ENCODE results near the gene PCP4. TPM values are rescaled to one million over a fixed set of nuclear protein-coding genes. Genes with fewer than 3 reads are reported as not detected.

The PCP4 gene
- 8.5 TPM for total RNA-seq

- peak; percentile 75 for DNase-seq (ENCODE audit: low spot score)
- intact Hi-C loops (cut with DNase I): loop anchor here (10.0 kb wide), 1 partner anchor 258 kb away; no protein-coding TSS in a partner anchor
- peak; percentile 71 for ATAC-seq
These were observed at the start of gene PCP4 for GRCh38 chr21:39867198-39867650. Gene PCP4 (plus strand): TSS chr21:39867438. CDS start chr21:39867502, 64 bp downstream.

- intact Hi-C loops (cut with DNase I): no loop called here
- DNase-seq (ENCODE audit: low spot score) (no peak), ATAC-seq (no peak)
These were observed 48.7 kb upstream of the PCP4 start for GRCh38 chr21:39818557-39818956.

GRCh38 chr21:39822042-39822441, 45.2 kb upstream of the PCP4 start:
- DNase-seq (ENCODE audit: low spot score): no peak
- no peak for ATAC-seq
- intact Hi-C loops (cut with DNase I): loop anchor here (5.0 kb wide), 1 partner anchor 1460 kb away; no protein-coding TSS in a partner anchor

- DNase-seq (ENCODE audit: low spot score) (no peak), ATAC-seq (no peak)
- intact Hi-C loops (cut with DNase I): no loop called here
These were observed 42.0 kb upstream of the PCP4 start for GRCh38 chr21:39825250-39825649.

GRCh38 chr21:39834543-39834942, 32.7 kb upstream of the PCP4 start:
- intact Hi-C loops (cut with DNase I): no loop called here
- ATAC-seq (no peak), DNase-seq (ENCODE audit: low spot score) (no peak)

GRCh38 chr21:39837861-39838359, 29.3 kb upstream of the PCP4 start:
- ATAC-seq (no peak), DNase-seq (ENCODE audit: low spot score) (no peak)
- intact Hi-C loops (cut with DNase I): no loop called here

- ATAC-seq: no peak
- intact Hi-C loops (cut with DNase I): no loop called here
- DNase-seq (ENCODE audit: low spot score): no peak
These were observed 26.7 kb upstream of the PCP4 start for GRCh38 chr21:39840373-39841097.

GRCh38 chr21:39842741-39843459, 24.3 kb upstream of the PCP4 start:
- no peak for DNase-seq (ENCODE audit: low spot score)
- intact Hi-C loops (cut with DNase I): no loop called here
- peak; percentile 78 for ATAC-seq

GRCh38 chr21:39843483-39843882, 23.8 kb upstream of the PCP4 start:
- ATAC-seq: no peak
- intact Hi-C loops (cut with DNase I): no loop called here
- no peak for DNase-seq (ENCODE audit: low spot score)

GRCh38 chr21:39843916-39844315, 23.3 kb upstream of the PCP4 start:
- ATAC-seq: no peak
- DNase-seq (ENCODE audit: low spot score): no peak
- intact Hi-C loops (cut with DNase I): no loop called here

- ATAC-seq (no peak), DNase-seq (ENCODE audit: low spot score) (no peak)
- intact Hi-C loops (cut with DNase I): no loop called here
These were observed 21.6 kb upstream of the PCP4 start for GRCh38 chr21:39845571-39846130.

- ATAC-seq: no peak
- intact Hi-C loops (cut with DNase I): no loop called here
- DNase-seq (ENCODE audit: low spot score): no peak
These were observed 19.4 kb upstream of the PCP4 start for GRCh38 chr21:39847877-39848276.

- intact Hi-C loops (cut with DNase I): no loop called here
- no peak for ATAC-seq
These were observed 18.1 kb upstream of the PCP4 start for GRCh38 chr21:39849014-39849655.

GRCh38 chr21:39850333-39850732, 16.9 kb upstream of the PCP4 start:
- DNase-seq (ENCODE audit: low spot score): no peak
- no peak for ATAC-seq
- intact Hi-C loops (cut with DNase I): no loop called here

More at GRCh38 chr21:39849014-39849655, 18.1 kb upstream of the PCP4 start:
- DNase-seq (ENCODE audit: low spot score): no peak

GRCh38 chr21:39851002-39851618, 16.1 kb upstream of the PCP4 start:
- DNase-seq (ENCODE audit: low spot score) (no peak), ATAC-seq (no peak)
- intact Hi-C loops (cut with DNase I): no loop called here

- intact Hi-C loops (cut with DNase I): no loop called here
- no peak for DNase-seq (ENCODE audit: low spot score)
These were observed 15.1 kb upstream of the PCP4 start for GRCh38 chr21:39852021-39852721.

GRCh38 chr21:39852726-39853500, 14.3 kb upstream of the PCP4 start:
- intact Hi-C loops (cut with DNase I): no loop called here
- no peak for ATAC-seq
- DNase-seq (ENCODE audit: low spot score): no peak

More at GRCh38 chr21:39852021-39852721, 15.1 kb upstream of the PCP4 start:
- ATAC-seq: no peak

- intact Hi-C loops (cut with DNase I): no loop called here
- DNase-seq (ENCODE audit: low spot score) (no peak), ATAC-seq (no peak)
These were observed 12.7 kb upstream of the PCP4 start for GRCh38 chr21:39854572-39854971.
